GM21423 (cell line): Measurements from ENCODE around the gene MORF4L1.
"Not testable (repeated sequence)": the region's sequence is repeated elsewhere in the genome, so short reads cannot be mapped to it uniquely, and the experiment has no call there.

ENCODE experiments used
- ATAC-seq: cut with Tn5 transposase; IDR thresholded peaks from one replicate; pipeline ENCODE4 v1.9.1; 2021; ENCODE audit warnings: mild to moderate bottlenecking, moderate library complexity; ENCODE audit not compliant: unreplicated experiment

The MORF4L1 gene, protein sequence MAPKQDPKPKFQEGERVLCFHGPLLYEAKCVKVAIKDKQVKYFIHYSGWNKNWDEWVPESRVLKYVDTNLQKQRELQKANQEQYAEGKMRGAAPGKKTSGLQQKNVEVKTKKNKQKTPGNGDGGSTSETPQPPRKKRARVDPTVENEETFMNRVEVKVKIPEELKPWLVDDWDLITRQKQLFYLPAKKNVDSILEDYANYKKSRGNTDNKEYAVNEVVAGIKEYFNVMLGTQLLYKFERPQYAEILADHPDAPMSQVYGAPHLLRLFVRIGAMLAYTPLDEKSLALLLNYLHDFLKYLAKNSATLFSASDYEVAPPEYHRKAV

DNA sequence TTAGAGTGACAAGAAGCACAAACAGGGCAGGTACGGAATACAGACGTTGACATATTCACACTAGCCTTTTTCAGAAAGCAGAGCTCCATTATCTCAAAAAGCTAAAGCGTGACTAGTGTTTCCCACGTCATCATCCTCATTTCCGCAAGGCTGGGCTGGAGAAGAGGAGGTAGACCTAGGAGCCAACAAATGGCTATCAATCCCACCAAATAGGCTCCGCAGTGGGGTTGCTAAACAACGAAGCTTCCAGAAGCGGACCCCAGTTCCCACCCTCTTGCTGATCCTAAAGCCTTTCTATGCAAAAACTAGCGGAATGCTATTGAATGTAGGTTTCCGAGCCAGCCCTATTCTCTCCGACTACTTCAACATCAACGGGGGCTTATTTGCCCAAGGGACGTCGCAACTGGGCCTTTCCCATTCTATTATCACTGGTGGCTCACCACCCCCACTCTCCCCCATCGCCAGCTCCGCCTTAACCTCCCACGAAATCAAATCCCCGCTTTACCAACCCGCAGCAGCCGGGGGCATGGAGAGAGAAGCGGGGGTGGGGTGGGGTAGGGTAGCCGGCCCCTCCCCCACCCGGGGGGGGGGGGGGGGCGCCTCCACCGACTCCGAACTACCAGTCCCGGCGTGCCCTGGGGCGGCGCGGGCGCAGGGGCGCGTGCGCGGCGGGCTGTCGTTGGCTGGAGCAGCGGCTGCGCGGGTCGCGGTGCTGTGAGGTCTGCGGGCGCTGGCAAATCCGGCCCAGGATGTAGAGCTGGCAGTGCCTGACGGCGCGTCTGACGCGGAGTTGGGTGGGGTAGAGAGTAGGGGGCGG, at the start of gene MORF4L1:
Gene MORF4L1 (plus strand): TSS at position 736 of the 817 bp plus-strand sequence. CDS start 128 bp downstream, outside the sequence.
- peak; percentile 85 for ATAC-seq

DNA sequence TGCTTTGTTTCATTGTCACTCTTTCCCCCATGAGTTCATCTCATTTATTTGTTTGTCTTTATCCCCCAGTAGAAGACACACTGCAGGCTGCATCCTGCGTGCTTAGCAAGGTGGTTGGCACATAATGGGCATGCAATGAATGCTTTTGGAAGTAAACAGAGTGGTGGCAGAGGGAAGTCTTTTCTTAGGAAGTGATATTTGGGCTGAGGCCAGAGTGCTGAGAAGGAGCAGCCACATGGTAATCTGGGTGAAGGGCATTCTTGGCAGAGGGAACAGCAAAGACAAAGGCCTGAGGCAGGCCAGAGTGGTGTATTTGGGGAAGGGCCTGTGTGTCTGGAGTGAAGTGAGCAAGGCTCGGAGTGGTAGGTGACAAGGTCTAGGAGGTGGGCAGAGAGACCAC, 43.8 kb upstream of the MORF4L1 start:
- no peak for ATAC-seq

DNA sequence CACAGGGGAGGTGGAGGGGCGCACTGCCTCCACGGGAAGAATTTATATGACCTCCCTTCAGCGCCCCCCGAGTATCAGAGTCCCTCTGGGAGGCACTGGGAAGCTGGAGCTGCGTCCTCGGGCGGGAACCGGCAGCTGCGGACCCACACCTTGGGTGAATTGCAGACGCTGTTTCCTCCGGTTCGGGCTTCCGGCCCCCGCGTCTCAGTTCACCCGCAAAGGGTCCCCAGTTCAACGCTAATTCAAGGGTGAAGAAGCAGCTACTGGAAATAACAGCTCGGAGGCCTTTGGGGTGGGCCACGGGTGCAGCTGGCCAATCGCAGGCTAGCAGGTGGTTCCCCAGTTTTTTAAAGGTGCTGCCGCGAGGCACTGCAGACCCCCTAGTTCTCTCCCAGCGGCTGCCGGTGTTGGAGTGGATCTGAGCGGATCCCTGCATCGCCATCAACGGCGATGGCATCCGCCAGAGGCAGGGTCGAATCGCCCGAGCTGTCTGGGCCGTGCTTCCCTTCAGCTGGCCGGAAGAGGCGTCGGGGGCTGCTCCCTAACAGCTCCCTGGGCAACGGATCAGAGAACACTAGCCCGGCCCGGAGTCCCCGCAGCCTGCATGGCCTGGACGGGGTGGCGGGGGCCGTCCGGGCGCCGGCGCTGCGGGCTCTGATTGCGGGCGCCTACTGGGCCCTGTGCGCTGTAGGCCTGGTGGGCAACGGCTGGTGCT, 42.0 kb upstream of the MORF4L1 start:
- ATAC-seq: no peak

DNA sequence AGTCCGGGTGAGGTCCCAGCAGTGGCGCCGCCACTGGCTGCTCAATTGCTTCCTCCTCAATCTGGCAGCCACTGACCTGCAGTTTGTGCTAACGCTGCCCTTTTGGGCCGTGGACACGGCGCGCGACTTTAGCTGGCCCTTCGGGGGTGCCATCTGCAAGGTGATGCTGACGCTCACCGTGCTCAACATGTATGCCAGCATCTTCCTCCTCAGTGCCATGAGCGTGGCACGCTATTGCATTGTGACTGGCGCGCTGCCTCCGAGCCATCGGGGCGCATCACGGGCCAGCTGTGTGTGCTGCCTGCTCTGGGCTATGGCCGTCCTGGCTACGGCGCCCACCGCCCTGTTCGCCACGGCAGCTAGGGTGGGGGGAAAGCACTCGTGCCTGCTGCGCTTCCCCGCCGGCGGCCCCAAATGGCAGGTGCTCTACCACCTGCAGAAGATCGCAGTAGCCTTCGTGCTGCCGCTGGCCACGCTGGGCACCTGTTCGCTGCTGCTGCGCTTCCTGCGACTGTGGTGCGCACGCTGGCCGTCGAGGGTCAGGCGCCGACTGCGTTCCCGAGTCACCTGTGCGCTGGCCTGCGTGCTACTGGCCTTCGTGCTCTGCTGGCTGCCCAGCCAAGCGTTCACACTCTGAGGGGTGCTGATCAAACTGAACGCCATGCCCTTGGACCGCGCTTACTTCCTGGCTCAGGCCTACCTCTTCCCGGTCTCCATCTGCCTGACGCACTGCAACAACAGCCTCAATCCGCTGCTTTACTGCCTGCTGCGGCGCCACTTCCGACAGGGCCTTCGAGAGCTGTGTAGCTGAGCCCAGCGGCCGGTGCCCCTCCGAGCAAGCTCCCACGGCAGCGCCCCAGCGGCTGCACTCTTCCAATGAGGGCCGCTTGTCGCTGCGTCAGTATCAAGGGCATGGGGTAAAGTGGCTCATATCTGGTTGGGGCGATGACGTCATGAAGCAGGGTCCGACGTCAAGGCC, 41.2 kb upstream of the MORF4L1 start:
- ATAC-seq: no peak

DNA sequence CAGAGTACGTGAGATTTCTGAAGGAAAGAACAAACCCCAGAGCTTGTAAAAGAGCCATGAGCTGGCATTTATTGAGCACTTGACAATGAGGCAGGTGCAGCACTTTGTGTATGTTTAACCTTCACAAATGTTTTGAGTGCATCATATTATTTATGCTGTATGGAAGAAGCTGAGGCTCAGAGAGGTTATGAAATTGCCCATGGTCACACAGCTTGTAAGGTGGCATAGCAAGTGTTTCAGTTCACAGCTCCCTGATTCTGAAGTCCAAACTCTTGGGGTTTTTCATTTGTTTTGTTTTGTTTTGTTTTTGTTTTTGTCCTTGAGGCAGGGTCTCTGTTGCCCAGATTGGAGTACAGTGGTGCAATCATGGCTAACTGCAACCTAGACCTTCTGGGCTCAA, 36.4 kb upstream of the MORF4L1 start:
- ATAC-seq: no peak

DNA sequence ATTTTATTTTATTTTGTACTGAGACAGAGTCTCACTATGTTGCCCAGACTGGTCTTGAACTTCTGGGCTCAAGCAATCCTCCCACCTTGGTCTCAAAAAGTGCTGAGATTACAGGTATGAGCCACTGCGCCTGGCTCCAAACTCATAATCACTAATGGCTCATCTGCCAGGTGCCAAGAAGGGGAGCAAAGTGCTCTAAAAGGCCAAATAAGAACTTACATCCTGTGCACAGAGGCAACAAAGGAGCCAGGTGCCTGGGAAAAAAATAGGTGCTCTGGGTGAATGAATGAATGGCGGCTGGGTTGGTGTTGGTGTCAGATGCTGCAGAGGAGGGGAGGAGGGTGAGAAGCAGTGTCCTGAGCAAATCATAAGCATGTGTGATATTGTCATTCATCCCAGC, 35.6 kb upstream of the MORF4L1 start:
- ATAC-seq: no peak

DNA sequence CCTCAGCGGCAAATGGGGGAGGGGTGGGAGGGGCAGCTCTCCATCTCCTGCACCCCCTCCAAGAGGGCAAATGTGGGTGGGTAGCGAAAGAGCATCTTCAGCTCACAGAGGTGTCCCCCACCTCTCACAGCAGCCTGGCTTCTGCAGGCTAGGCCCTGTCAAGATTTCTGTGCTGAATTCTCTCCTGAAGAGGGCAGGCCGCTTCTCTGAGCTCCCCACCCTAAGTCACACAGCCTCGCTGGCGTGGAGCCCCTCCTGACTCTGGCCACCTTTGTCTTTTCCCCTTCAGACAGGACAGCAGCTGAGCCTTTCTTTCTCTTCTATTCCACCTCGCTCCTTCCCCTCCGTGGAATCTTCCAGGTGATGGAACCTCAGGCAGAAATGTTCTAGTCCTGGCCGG, 35.1 kb upstream of the MORF4L1 start:
- ATAC-seq: no peak

DNA sequence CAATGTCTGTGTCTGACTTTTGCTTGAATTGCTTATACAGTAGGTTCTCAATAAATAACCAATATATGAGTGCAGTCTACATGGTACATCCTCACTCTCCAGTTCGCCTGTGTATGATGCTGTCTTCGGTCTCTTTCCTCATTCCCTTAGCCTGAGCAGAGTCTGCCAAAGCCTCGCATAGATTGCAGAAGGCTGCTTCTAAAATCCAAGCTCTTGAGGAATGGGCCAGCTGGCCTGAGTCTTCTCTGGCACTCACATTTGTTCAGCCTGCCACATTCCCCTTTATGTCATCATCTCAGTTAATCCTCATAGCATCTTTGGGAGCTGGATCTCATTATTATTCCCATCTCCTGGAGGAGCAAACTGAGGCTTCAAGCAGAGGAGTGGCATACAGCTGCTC, 34.2 kb upstream of the MORF4L1 start:
- no peak for ATAC-seq

DNA sequence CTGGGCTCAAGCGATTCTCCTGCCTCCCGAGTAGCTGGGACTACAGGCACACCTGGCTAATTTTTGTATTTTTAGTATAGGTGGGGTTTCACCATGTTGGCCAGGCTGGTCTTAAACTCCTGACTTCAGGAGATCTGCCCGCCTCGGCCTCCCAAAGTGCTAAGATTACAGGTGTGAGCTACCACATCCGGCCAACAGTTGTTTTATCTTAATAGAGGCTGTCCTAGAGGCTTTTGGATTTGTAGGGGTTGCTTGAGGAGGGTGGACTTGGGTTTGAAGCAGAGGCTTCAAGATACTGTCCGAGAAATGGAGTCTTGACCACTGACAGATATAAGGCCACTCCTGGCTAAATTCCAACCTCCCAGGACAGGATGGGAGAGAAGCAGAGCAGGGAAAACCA, 33.5 kb upstream of the MORF4L1 start:
- ATAC-seq: not testable (repeated sequence)

DNA sequence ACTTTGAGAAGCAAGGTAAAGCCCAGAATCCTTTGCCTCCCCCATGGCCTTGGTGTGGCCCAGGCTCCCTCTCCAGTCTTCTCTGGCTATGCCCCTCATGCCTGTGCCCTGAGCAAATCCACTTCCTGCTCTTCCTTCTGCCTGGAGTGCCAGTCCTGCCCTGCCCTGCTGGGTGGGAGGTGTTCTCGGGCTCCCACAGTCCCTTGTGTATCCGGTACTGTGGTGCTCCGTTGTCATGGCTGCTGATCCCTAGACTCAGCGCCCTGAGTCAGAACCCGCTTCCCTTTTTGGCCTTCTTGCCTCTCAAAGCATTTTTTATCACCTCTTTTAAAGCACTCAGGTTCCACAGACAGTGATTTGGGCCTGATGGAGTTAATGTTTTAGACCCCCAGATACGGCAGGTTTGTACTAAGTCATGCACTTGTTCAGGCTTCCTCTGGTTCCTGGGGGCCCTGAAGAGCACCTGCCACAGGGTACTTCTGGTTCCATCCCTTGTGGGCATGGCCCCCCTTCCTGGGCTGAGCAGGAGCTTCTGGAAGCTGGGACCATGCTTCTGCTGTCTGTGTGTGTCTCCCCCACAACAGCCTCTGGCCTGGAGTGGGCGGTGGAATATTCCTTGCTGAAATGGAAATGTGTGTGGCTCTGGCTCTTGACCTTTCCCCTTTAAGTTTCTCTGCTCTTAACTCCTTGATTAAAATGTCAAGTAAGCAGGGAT, 31.9 kb upstream of the MORF4L1 start:
- ATAC-seq: no peak

DNA sequence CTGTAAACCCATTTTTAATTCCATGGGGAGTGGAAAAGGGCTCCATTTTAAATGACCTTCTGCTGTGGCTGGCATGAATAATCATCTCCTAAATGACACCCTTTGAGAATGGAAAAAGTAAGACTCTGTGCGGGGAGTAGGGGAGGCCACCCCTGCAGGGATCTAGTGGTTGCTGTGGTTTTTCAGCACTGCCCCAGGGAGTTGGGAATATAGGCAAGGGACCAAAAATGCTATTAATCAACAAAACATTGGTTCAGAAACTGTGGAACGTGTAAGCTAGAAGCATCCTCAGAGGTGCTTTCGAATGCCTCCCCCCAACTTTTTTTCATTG, 31.3 kb upstream of the MORF4L1 start:
- no peak for ATAC-seq

DNA sequence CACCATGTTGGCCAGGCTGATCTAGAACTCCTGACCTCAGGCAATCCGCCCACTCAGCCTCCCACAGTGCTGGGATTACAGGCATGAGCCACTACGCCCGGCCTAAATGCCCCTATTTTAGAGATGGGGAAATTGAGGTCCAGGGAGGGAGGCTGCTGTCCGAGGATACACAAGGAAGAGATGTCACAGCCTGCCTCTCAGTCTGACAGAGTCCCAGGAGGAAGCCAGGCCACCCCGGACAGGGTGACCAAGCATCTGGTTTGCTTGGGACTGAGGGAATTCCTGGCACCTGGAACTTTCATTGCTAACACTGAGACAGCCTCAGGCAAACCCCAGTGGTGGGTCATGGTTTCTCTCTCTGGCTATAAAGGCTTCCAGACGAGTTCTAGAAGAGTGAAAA, 30.8 kb upstream of the MORF4L1 start:
- ATAC-seq: no peak

DNA sequence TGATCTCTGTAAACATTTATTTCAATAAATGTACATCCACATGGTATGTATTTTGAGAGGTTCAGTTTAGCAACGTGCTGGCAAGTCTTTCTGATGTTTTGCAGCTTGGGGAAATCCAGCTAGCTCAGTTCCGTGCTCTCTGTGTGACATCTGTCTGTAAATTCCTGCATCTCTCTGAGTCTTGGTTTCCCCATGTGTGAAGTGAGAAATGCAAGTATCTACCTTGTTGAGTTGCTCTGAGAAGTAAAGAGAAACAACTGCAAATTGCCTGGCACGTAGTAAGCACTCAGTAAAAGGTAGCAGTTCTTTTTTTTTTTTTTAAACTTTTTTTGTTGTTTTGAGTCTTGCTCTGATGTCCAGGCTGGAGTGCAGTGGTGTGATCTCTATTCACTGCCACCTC, 30.2 kb upstream of the MORF4L1 start:
- no peak for ATAC-seq

DNA sequence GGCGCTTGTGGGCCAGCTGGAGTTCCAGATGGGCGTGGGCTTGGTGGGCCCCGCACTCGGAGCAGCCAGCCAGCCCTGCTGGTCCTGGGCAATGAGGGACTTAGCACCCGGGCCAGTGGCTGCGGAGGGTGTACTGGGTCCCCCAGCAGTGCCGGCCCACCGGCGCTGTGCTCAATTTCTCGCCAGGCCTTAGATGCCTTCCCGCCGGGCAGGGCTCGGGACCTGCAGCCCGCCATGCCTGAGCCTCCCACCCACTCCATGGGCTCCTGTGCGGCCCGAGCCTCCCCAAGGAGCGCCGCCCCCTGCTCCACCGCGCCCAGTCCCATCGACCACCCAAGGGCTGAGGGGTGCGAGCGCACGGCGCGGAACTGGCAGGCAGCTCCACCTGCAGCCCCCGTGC, 25.8 kb upstream of the MORF4L1 start:
- not testable (repeated sequence) for ATAC-seq

DNA sequence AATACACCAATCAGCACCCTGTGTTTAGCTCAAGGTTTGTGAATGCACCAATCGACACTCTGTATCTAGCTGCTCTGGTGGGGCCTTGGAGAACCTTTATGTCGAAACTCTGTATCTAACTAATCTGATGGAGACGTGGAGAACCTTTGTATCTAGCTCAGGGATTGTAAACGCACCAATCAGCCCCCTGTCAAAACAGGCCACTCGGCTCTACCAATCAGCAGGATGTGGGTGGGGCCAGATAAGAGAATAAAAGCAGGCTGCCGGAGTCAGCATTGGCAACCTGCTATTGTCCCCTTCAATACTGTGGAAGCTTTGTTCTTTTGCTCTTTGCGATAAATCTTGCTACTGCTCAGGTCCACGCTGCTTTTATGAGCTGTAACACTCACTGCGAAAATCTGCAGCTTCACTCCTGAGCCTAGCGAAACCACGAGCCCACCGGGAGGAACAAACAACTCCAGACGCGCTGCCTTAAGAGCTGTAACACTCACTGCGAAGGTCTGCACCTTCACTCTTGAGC, 25.2 kb upstream of the MORF4L1 start:
- not testable (repeated sequence) for ATAC-seq

DNA sequence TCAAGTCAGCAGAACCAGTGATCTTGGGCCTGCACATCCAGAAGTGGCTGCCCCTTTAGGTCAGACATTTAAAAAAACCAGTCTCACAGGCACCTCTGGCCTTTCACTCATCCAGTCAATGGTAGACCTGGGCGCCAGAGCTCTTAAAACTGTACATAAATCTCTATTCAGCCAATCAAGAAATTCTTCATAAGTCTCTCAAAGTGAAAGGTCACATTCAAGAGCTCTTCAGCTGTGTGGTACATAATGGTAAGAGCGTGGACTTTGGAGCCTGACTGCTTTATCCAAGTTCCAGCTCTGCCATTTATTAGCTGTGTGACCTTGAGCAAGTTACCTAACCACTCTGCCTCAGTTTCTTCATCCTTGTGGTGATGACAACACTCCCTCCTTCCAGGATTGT, 22.3 kb upstream of the MORF4L1 start:
- no peak for ATAC-seq

DNA sequence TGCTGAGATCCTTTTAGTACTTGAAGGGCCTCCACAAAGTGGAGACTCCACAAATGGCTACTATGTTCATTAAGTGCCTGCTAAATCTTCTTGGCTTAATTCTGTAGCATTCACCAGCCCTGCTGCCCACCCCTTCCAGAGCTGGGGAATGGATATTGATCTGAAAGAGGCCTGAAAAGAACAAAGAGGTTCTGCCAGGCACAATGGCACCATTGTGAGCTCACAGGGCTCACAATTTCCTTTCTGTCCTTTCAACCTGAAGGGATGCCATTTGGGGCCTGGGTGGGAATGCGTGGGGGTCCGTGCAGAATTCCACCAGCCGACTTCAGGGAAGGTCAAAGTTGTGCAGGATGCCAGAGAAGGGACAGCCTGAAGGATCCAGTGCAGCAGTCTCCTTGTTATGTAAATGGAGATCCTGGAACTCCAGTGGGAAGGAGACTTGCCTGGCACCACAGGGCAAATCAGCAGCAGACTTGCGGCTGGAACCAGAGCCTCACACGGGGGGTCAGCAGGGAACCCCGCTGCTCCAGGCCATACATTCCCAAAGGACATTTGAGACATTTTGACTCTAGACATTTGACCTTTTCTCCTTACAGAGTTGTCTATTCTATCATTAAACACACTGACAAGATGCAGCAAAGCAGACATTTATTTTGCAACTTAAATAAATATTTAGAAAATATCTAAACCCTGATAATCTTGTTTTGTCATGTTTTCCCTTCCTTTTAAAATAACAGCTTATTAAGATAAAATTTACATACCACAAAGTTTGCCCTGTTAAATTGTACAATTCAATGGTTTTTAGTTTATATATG, 21.5 kb upstream of the MORF4L1 start:
- ATAC-seq: no peak

DNA sequence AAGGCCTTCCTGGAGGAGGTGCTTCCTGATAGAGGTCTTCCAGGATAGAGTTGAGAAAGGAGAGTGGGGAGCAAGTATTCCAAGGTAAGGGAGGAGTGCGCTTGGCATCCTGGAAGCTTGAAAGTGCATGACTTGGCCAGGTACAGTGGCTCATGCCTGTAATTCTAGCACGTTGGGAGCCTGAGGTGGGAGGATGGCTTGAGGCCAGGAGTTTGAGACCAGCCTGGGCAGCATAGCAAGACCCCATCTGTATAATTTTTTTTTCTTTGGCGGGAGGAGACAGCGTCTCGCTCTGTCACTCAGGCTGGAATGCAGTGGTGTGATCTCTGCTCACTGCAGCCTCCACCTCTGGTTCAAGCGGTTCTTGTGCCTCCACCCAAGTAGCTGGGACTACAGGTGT, 19.2 kb upstream of the MORF4L1 start:
- no peak for ATAC-seq

DNA sequence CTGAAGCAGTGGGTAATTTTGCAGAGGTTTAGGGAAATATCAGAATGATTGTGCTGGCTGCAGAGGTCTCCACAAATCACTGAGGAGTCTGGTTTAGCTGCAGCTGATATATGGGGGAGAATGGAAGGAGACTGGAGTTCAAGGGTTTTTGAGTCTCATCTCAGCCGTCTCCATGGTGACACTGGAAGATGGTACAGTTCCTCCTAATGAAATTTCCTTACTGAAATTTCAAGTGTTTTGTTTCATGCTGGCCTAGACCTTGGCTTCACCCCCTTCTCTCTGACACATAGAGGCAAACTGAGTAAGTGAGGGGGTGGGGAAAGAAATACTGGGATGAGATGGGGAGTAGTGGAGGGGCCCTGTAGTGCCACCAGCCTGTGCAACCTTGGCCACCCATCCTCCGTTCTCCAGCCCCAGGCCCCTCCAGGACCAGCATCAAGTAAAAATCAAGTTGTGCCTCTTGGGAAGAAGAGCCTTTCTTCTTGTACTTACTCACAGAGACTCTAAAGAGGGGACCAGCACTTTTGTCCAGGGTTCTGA, 17.8 kb upstream of the MORF4L1 start:
- no peak for ATAC-seq
